MCF 10A (cell line): ENCODE data around the gene OR4F6. TPM values are rescaled to one million over a fixed set of nuclear protein-coding genes. Genes with fewer than 3 reads are reported as not detected.

Experiments used
- BruUV-seq: library from RNA; stranded (reverse); fragments of 400-500 nt; replicated peaks from 2 replicates; lab custom pipeline; 2021; lab: Mats Ljungman, UMichigan
- CTCF ChIA-PET: fragments of 300-600 bp; sonication (Branson Sonifier 250); formaldehyde crosslinking; extraction: SDS; loops from one replicate; lab custom pipeline; 2021; ENCODE audit warnings: antibody characterized with exemption, inconsistent platforms; lab: Yijun Ruan, JAX
- POLR2A ChIA-PET: fragments of 300-600, 350-650 bp; sonication (Branson Sonifier 250); formaldehyde crosslinking; extraction: SDS; loops from one replicate; lab custom pipeline; 2020; ENCODE audit warnings: antibody characterized with exemption, inconsistent platforms; lab: Yijun Ruan, JAX
- DNase-seq: peaks from one replicate; pipeline ENCODE4 v3.0.0-alpha.2; 2018; ENCODE audit not compliant: unreplicated experiment
- H3K27ac Mint-ChIP-seq: one replicate; pipeline ENCODE4 v1.8.0; 2022; ENCODE audit warnings: mild to moderate bottlenecking, low read depth, mixed read lengths; ENCODE audit not compliant: unreplicated experiment
- H3K27me3 Mint-ChIP-seq: one replicate; pipeline ENCODE4 v1.8.0; 2022; ENCODE audit warnings: mixed read lengths; ENCODE audit not compliant: insufficient read depth, unreplicated experiment
- H3K36me3 Mint-ChIP-seq: one replicate; pipeline ENCODE4 v1.8.0; 2022; ENCODE audit warnings: mild to moderate bottlenecking, moderate library complexity, mixed read lengths; ENCODE audit not compliant: insufficient read depth, unreplicated experiment
- H3K4me1 Mint-ChIP-seq: one replicate; pipeline ENCODE4 v1.8.0; 2022; ENCODE audit warnings: mixed read lengths; ENCODE audit not compliant: insufficient read depth, unreplicated experiment
- H3K4me3 Mint-ChIP-seq: one replicate; pipeline ENCODE4 v1.8.0; 2022; ENCODE audit warnings: mild to moderate bottlenecking, moderate library complexity, mixed read lengths; ENCODE audit not compliant: unreplicated experiment
- H3K9me3 Mint-ChIP-seq: one replicate; pipeline ENCODE4 v1.8.0; 2022; ENCODE audit warnings: mixed read lengths; ENCODE audit not compliant: unreplicated experiment
- intact Hi-C: fragments of 100-400 bp; cut with micrococcal nuclease; formaldehyde crosslinking; loops from 2 replicates; pipeline ENCODE4 v1.14.1; 2022
- total RNA-seq: library from RNA; stranded (reverse); gene quantifications from 2 replicates; pipeline ENCODE4 v1.2.3, GENCODE V29; 2022
- TF ChIP-seq, protein P1 (sequence below): fragments of 200-600 bp; IDR thresholded peaks from one replicate; pipeline ENCODE4 v1.8.0; 2022; ENCODE audit warnings: antibody characterized with exemption, mild to moderate bottlenecking; ENCODE audit not compliant: unreplicated experiment

The OR4F6 gene
- total RNA-seq, 1 experiment from 2014 or later = not detected

DNA sequence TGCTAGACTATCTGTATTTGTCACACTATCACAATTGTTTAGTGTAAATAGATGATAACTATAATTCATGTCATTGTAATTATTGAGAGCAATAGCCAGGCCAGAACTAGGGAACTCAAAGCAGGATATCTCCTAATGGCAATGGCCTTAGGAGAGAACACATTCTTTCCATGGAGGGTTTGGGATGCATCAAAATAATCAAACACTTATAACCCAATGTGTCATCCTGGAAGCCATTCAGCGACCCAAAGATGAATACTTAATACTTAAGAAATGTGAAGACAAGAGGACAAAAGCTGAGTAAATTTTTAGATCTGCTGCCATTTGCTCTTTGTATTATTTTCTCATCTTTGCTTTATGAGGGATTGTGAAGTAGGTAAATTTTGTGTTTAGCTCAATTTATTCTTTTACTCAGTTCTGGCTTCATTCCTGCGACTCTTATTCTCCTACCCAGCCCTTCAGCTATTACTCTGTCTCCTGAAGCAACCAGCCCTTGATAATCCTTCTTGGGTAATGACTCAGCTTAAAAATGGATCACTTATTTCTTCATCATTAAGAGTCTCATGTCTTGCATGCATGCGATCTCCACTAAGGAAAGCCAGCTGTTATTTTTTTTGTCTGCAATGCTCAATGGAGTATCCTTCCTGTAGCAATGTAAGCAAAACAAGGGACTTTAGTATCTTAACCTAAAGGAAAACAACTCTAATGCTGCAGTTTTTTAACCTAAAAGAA lies 10.7 kb downstream of the OR4F6 start:
- H3K4me3 Mint-ChIP-seq = no peak overlapping the region
- H3K9me3 Mint-ChIP-seq = no peaks in the 10 kb centered on the region
- TF ChIP-seq, protein P1, sequence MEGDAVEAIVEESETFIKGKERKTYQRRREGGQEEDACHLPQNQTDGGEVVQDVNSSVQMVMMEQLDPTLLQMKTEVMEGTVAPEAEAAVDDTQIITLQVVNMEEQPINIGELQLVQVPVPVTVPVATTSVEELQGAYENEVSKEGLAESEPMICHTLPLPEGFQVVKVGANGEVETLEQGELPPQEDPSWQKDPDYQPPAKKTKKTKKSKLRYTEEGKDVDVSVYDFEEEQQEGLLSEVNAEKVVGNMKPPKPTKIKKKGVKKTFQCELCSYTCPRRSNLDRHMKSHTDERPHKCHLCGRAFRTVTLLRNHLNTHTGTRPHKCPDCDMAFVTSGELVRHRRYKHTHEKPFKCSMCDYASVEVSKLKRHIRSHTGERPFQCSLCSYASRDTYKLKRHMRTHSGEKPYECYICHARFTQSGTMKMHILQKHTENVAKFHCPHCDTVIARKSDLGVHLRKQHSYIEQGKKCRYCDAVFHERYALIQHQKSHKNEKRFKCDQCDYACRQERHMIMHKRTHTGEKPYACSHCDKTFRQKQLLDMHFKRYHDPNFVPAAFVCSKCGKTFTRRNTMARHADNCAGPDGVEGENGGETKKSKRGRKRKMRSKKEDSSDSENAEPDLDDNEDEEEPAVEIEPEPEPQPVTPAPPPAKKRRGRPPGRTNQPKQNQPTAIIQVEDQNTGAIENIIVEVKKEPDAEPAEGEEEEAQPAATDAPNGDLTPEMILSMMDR = no peak
- H3K4me1 Mint-ChIP-seq = no peaks in the 10 kb centered on the region
- intact Hi-C loops = no loop called here
- H3K36me3 Mint-ChIP-seq = no peaks in the 10 kb centered on the region
- BruUV-seq = no TSS peak
- ChIA-PET POLR2A (no interaction called here), CTCF (interaction anchor here (1.1 kb wide), 1 partner anchor 10 kb away, joined by 3 read pairs; no protein-coding TSS in a partner anchor)
- H3K27me3 Mint-ChIP-seq = peaks cover 88% of the 10 kb centered on the region
- no peak overlapping the region for H3K27ac Mint-ChIP-seq
- DNase-seq = no peak

DNA sequence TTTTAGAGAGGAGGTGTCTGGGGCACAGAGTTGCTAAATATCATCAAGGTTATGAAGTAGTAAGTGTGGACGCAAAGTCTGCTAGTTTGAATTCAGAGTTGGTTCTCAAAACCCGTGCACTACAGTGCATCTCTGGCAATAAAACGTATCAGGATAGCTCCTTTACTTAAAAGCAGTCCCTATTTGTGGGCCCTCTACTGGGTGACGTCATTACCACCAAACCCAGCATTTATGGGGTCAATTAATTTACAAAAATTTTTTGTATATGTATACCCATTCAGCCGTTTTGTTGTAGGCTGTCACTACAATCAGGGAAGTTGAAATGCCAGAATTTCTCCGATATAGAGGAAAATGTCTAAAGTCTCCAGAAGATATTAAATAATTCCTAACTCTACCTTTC lies 17.5 kb downstream of the OR4F6 start:
- no peaks in the 10 kb centered on the region for H3K36me3 Mint-ChIP-seq
- no peak for DNase-seq
- no peak overlapping the region for H3K4me3 Mint-ChIP-seq
- H3K27ac Mint-ChIP-seq = no peak overlapping the region
- peaks cover 6% of the 10 kb centered on the region for H3K4me1 Mint-ChIP-seq
- H3K27me3 Mint-ChIP-seq = peaks cover 76% of the 10 kb centered on the region
- BruUV-seq = no TSS peak
- ChIA-PET POLR2A (no interaction called here), CTCF (no interaction called here)
- H3K9me3 Mint-ChIP-seq = peaks cover 7% of the 10 kb centered on the region
- intact Hi-C loops = no loop called here
- TF ChIP-seq, protein P1 = no peak

DNA sequence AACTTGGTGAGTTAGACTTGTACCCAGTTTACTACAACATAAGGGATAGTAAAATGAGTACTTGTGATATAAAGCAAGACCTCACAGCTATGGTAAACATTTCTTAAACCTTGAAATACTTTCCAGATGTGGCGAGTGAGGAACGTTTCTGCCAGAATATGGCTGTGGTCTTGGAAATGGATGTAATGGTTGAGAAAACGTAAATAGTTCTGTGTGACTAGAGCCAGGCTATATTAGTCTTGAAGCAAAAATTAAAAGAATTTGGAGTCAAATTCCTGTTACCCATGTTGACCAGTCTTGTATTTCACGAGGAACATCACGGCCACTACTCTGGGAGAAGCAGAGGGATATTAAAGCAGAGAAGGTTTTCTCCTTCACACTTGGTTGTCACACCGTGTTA lies 23.9 kb downstream of the OR4F6 start:
- ChIA-PET POLR2A (no interaction called here), CTCF (no interaction called here)
- DNase-seq = no peak
- Mint-ChIP-seq H3K27ac (no peak overlapping the region), H3K4me3 (no peak overlapping the region), H3K27me3 (peaks cover 84% of the 10 kb centered on the region), H3K36me3 (no peaks in the 10 kb centered on the region), H3K9me3 (peaks cover 7% of the 10 kb centered on the region), H3K4me1 (peaks cover 6% of the 10 kb centered on the region)
- no TSS peak for BruUV-seq
- intact Hi-C loops = no loop called here
- TF ChIP-seq, protein P1 = no peak

DNA sequence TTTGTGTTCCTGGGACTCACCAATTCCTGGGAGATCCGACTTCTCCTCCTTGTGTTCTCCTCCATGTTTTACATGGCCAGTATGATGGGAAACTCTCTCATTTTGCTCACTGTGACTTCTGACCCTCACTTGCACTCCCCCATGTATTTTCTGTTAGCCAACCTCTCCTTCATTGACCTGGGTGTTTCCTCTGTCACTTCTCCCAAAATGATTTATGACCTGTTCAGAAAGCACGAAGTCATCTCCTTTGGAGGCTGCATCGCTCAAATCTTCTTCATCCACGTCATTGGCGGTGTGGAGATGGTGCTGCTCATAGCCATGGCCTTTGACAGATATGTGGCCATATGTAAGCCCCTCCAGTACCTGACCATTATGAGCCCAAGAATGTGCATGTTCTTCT lies 25.5 kb downstream of the OR4F6 start:
- ChIA-PET CTCF (interaction anchor here (0.5 to 0.6 kb wide), 2 partner anchors 26 to 1305 kb away, joined by 3 read pairs; no protein-coding TSS in a partner anchor), POLR2A (no interaction called here)
- BruUV-seq = no TSS peak
- H3K4me1 Mint-ChIP-seq = peaks cover 6% of the 10 kb centered on the region
- peaks cover 7% of the 10 kb centered on the region for H3K9me3 Mint-ChIP-seq
- peaks cover 86% of the 10 kb centered on the region for H3K27me3 Mint-ChIP-seq
- H3K4me3 Mint-ChIP-seq = no peak overlapping the region
- no peak overlapping the region for H3K27ac Mint-ChIP-seq
- TF ChIP-seq, protein P1 = no peak
- H3K36me3 Mint-ChIP-seq = no peaks in the 10 kb centered on the region
- intact Hi-C loops = no loop called here
- DNase-seq = no peak
